Effector CD8-positive, alpha-beta T cell (primary cell): ENCODE results near the gene TUSC2.
"Not testable (repeated sequence)": the region's sequence is repeated elsewhere in the genome, so short reads cannot be mapped to it uniquely, and the experiment has no call there.

ENCODE experiments used
- DNase-seq: peaks from one replicate; lab custom pipeline; 2025; lab: John Stamatoyannopoulos, UW

TUSC2 gene

GRCh38 chr3:50294089-50294488, 33.9 kb downstream of the TUSC2 start:
- DNase-seq, result no peak

- no peak for DNase-seq
Observed at GRCh38 chr3:50293079-50293801, 34.8 kb downstream of the TUSC2 start.

DNA sequence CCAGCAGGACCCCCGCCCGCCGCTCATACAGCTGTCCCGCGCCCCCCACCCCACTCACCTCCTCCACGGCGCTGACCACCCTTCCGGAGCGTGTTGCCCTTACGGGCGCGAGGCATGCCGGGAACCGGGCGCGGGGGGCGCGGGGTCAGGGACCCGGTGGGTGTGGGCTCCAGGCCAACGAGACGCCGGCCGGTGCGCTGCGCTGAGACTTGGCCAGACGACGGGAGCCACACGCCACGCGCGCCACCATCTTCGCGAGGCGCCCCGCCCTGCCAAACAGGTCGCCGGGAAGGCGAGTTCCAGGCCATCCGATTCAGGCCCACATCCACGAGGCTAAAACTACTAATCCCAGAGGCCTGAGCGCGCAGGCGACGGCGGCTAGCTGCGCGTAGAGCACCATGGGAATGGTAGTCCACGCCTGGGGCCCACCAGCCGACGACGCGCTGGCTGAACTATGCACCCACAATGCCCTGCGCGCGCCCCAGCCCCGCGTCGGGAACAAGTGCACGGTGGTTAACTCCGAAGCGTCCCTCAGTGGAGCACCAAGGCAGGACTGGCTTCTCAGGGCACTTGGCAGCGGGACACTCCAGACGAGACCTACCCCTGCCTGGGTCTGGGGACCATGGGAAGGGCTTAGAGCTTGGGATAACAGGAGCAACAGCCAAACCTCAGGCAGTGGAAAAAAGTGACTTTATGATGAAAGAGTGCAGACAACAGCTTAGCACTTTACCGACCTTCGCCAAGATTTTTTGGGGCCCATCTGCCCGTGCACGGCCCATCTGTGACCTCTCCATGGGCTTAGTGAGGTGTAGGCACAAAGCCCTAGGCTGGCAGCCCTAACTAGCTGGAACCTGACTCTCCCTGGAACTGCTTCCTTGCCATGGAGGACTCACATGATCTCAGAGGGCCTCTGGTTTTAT, 35.6 kb downstream of the TUSC2 start, which contains the start of gene IFRD2:
TSS of gene IFRD2 (minus strand) at position 271 of the 920 bp plus-strand sequence. CDS start at position 116, 155 bp downstream.
- DNase-seq, result peak; percentile 91

DNA sequence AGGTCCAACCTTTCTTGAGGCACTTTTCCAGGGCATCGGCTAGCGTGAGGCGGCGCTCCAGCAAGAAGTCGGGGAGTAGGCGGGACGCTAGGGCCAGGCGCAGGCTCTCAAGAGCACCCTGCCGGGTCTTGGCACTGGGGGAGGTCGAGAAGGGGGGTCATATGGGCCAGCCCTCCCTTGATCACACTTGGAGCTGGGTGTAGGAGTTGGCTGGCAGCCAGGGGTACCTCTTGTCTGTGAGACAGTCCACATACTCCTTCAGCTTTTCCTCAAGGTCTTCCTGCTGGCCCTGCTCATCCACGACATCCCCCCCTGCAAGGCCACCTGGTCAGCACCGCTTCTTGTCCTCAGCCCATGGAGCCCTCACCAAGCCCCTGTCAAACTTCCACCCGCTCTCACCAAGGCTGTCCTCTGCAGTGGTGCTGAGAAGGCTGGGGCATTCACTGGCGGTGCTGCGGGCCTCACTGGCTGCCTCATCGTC, 37.8 kb downstream of the TUSC2 start:
- no peak for DNase-seq

- DNase-seq, result no peak
Observed at GRCh38 chr3:50289130-50289529, 38.9 kb downstream of the TUSC2 start.

DNA sequence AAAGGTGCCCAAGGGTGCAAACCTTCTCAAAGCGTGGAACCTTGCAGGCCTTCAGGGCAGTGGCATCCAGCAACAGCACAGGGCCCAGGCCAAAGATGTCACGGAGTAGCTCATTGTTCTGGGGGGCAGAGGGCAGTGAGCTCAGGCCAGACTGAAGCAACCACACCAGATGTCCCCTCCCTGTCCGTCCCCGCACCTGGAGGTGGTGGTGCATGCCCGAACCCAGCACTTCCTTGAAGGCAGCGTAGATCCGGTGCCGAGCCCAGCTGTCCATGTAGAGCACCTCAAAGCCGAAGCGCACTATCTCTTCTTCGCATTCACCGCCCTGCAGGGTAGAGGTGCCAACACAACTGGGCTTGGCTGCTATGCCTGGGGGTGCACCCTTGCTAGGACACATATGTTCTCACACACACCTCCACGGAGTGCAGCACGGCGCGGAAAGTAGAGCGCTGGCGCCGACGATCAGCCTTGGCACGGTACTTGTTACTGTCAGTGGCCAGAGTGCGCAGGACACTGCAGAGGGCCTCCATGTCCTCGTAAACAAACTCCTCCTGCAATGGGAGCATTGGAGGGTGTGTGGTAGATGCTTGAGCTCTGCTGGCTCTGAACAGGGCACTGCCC, 39.5 kb downstream of the TUSC2 start:
- DNase-seq, result no peak

- no peak for DNase-seq
Observed at GRCh38 chr3:50287262-50287661, 40.8 kb downstream of the TUSC2 start.

GRCh38 chr3:50286322-50287227, 41.4 kb downstream of the TUSC2 start:
- no peak for DNase-seq

DNA sequence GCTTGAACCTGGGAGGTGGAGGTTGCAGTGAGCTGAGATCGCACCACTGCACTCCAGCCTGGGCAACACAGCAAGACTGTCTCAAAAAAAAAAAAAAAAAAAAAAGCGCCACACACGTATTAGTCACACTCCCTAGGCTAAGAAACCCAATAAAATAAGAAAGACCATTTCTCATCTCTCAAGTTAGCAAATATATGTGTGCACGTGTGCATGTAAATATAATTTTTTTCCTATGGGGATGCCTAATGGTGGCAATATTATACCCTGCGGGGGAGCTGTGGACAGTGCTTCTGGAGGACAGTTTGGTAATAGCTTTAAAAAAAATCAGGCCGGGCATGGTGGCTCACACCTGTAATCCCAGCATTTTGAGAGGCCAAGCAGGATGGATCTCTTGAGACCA, 43.9 kb downstream of the TUSC2 start:
- not testable (repeated sequence) for DNase-seq

- no peak for DNase-seq
Observed at GRCh38 chr3:50279255-50280016, 48.6 kb downstream of the TUSC2 start.

DNA sequence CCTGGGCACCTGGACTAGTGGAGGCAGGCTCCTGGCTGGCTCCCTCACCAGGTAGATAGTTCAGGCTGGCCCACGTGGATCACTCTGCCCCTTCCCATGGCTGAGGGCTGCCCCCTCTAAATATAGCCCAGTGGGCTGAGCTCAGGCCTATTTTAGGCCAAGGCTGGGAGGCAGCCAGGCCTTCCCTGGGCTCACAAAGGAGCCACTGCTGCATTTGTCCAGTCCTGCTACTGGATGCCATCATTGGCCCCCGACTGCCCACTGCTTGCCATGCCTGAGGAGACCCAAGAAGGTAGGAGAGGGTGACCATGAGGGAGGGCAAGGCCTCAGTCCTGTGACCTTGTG, 49.2 kb downstream of the TUSC2 start, which contains the start of gene LSMEM2:
TSS of gene LSMEM2 (plus strand) at position 208 of the 345 bp plus-strand sequence. CDS start at position 235, 27 bp downstream.
- DNase-seq, result no peak

DNA sequence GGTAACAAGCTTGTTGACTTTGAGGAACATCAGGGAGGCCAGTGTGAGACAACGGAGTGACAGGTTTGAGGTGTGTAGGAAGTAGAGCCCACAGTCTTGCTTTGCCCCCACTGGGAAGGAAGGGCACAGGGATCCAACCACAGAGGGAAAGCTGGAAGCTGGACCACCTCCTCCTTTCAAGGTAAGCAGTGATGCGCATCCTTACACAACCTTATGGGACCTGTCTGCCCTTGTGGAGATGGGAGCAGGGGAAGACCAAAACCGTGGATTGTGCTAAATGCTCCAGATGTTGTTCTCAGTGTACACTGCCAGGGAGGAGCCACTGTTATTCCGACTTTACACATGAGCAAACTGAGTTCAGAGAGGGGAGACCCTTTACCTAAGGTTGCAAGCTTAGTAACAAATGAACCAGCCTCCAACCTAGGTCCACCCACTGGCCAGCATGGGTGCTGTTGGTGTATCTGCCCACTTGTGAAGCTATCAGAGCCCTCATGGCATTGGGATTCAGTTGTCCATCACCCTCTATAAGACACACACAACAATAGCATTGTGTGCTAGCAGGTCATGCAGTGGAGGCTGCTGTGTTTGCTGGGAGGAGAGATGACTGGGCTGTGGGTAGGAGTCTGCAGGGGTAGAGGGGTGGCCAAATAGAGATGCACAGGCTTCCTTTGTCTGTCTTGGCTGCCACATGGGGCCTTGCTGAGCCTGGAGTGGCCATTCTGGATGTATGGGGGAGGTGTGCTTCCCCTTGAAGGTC, 49.7 kb downstream of the TUSC2 start:
- DNase-seq, result no peak

DNA sequence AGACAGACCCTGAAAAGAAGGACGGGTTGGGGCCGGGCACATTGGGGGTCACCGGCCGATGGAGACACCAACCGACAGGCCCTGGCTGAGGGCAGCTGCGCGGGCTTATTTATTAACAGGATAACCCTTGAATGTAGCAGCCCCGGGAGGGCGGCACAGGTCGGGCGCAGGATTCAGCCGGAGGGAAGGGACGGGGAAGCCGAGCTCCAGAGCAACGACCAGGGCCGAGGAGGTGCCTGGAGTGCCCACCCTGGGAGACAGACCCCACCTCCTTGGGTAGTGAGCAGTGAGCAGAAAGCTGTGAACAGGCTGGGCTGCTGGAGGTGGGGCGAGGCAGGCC, 51.3 kb downstream of the TUSC2 start:
- no peak for DNase-seq

GRCh38 chr3:50275996-50276761, 51.8 kb downstream of the TUSC2 start:
- no peak for DNase-seq

DNA sequence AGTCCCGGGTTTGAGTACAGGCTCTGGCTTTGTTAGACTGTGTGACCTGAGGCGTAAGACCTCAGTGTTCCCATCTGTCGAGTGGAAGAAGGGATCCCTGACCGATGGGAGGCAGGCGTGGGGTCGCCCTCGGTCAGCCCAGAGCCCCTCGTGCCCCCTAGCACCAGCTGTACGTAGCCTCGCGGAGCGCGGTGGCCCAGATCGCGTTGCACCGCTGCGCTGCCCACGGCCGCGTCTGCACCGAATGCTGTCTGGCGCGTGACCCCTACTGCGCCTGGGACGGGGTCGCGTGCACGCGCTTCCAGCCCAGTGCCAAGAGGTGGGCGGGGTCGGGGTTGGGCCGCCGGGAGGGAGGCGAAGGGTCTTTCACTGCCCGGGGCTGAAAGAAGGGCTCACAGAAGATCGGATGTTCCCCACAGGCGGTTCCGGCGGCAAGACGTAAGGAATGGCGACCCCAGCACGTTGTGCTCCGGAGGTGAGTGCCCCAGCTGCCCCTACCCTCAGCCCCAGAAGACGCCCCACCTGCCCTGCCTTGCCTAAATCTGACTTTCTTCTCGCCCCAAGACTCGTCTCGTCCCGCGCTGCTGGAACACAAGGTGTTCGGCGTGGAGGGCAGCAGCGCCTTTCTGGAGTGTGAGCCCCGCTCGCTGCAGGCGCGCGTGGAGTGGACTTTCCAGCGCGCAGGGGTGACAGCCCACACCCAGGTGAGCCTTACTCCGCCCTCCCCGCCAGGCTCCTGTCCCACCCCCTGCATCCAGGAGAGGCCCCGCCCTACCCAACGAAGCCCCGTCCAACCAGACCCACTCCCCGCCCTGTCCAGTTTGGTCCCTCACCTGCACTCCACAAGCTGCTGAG, 52.7 kb downstream of the TUSC2 start:
- DNase-seq, result no peak
